Body of pancreas (tissue), 4 donors: ENCODE results near the gene CD4. TPM values are rescaled to one million over a fixed set of nuclear protein-coding genes. Genes with fewer than 3 reads are reported as not detected.

Experiments used
- ATAC-seq: fragments of 150-250 bp; one replicate; pipeline ENCODE4 v1.9.1; 2016
- DNase-seq, 4 donors: peaks; one replicate each; pipeline ENCODE4 v3.0.0-alpha.2; 2019
- H3K27ac ChIP-seq, 4 donors: fragments of 200-600 bp; sonication (generic); 1 replicate in 3 of 4; 2 replicates in 1 of 4; pipeline versions ENCODE4 v1.5.1 to v1.6.1; 2016 to 2019; ENCODE audit warnings: mild to moderate bottlenecking in 1 of 4, mixed read lengths in 1 of 4, moderate library complexity in 1 of 4
- H3K27me3 ChIP-seq, 2 donors: fragments of 200-600 bp; sonication (generic); one replicate each; pipeline ENCODE4 v1.6.0; 2016; ENCODE audit warnings: mild to moderate bottlenecking in 1 of 2
- H3K36me3 ChIP-seq, 2 donors: fragments of 200-600 bp; sonication (generic); replicated peaks in 1 of 2; 2 replicates each; pipeline ENCODE4 v1.5.1; 2016; ENCODE audit warnings: low read depth in 2 of 2; ENCODE audit not compliant: insufficient read depth in 1 of 2
- H3K4me1 ChIP-seq: fragments of 200-600 bp; sonication (generic); one replicate; pipeline ENCODE4 v1.6.0; 2016
- H3K4me3 ChIP-seq, 2 donors: fragments of 200-600 bp; sonication (generic); 1 replicate in 1 of 2; 2 replicates in 1 of 2; pipeline ENCODE4 v1.5.1; 2016 to 2019
- H3K9me3 ChIP-seq, 3 donors: fragments of 200-600 bp; sonication (generic); 1 replicate in 2 of 3; 2 replicates in 1 of 3; pipeline ENCODE4 v1.5.1; 2016
- POLR2A ChIP-seq, 3 donors: fragments of 450-650 bp; IDR thresholded peaks; one replicate each; pipeline ENCODE4 v1.6.1; 2016; ENCODE audit warnings: antibody characterized with exemption in 3 of 3, mild to moderate bottlenecking in 2 of 3
- WGBS, 2 donors: methylation state at CpG; one replicate each; pipeline ENCODE4 v1.1.5; 2017; 5-methylcytosine and 5-hydroxymethylcytosine counted together
- intact Hi-C: fragments of 100-400 bp; cut with DNase I; formaldehyde crosslinking; loops from one replicate; pipeline ENCODE4 v1.15.1; 2023
- total RNA-seq, 2 donors: library from RNA; depleted of rRNA; stranded (reverse); fragments of >200 nt; gene quantifications; one replicate each; pipeline ENCODE4 v1.1.0, GENCODE V29; 2016
- TF ChIP-seq, protein P1 (sequence below), 7 experiments: fragments of 450-650 bp in 4 of 7; fragments of 200-600 bp in 3 of 7; sonication (generic) in 3 of 7; IDR thresholded peaks; one replicate each; pipeline ENCODE4 v1.5.1; 2016 to 2019; ENCODE audit warnings: antibody characterized with exemption in 7 of 7

The CD4 gene
- total RNA-seq, 2 donors from 2014 or later, result 3.0 to 5.2 TPM

DNA sequence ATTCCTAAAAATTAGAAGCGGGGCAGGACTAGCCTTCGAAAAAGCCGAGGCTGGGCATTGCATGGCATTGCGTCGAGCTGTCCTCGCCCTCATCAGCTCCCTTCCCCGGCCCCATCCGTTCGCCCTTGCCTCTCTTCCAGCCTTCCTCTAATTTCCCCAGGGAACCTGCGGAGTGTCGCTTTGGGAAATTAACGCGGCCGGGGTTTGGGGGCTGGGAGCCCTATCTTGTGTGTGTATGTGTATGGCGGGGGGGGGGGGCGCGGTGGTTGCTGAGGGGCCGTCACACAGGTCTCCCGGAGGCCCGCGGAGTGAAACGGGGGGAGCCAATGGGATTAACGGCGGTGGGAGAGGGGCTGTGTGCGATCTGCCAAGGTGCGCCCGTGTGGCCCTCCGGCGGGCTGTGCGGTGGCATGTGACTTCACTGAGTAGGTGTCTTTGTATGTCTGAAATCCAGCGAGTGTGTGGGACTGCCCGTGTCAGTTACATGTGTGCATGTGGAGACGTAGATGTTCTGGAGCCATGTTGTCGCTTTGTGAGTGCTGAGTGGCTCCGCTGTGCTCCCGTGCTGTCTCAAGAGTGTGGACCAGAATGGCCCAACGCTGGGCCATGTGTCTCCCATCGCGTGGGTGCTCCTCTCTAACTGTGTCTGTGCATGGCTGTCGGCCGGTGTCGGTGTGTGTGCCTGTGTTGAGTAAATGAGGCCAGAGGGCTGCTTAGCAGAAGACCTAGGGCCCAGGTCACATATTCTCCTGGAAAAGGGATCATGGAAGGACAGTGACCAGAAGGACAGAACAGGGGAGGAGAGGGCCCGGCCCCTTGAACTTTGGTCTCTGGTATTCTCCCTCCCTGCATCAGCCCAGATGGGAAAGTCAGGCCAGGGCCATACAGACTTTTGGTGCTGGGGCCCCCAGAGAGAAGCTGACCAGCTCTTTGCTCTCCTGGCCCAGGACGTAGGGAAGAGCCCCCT lies 21.7 kb upstream of the CD4 start:
- DNase-seq (peak in 2 of 4 donors; percentile 40), ATAC-seq (no peak)
- TF ChIP-seq POLR2A (IDR thresholded peaks at IDR 0.05), result no peak
- TF ChIP-seq, protein P1, sequence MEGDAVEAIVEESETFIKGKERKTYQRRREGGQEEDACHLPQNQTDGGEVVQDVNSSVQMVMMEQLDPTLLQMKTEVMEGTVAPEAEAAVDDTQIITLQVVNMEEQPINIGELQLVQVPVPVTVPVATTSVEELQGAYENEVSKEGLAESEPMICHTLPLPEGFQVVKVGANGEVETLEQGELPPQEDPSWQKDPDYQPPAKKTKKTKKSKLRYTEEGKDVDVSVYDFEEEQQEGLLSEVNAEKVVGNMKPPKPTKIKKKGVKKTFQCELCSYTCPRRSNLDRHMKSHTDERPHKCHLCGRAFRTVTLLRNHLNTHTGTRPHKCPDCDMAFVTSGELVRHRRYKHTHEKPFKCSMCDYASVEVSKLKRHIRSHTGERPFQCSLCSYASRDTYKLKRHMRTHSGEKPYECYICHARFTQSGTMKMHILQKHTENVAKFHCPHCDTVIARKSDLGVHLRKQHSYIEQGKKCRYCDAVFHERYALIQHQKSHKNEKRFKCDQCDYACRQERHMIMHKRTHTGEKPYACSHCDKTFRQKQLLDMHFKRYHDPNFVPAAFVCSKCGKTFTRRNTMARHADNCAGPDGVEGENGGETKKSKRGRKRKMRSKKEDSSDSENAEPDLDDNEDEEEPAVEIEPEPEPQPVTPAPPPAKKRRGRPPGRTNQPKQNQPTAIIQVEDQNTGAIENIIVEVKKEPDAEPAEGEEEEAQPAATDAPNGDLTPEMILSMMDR (IDR thresholded peaks at IDR 0.05), result no peak
- no peaks in the 10 kb centered on the region for H3K27me3 ChIP-seq
- no peaks in the 10 kb centered on the region for H3K36me3 ChIP-seq
- H3K4me3 ChIP-seq, result peak overlapping the region; percentile 27 to 71
- H3K27ac ChIP-seq, result peak overlapping the region in 3 of 4 donors; percentile 78 to 95 (median 88)
- WGBS, 2 donors, result 26 to 32% methylated on average over 23 to 43 of the region's 44 CpGs
- H3K9me3 ChIP-seq, result no peaks in the 10 kb centered on the region
- intact Hi-C loops, result no loop called here
- peaks cover 48% of the 10 kb centered on the region for H3K4me1 ChIP-seq

DNA sequence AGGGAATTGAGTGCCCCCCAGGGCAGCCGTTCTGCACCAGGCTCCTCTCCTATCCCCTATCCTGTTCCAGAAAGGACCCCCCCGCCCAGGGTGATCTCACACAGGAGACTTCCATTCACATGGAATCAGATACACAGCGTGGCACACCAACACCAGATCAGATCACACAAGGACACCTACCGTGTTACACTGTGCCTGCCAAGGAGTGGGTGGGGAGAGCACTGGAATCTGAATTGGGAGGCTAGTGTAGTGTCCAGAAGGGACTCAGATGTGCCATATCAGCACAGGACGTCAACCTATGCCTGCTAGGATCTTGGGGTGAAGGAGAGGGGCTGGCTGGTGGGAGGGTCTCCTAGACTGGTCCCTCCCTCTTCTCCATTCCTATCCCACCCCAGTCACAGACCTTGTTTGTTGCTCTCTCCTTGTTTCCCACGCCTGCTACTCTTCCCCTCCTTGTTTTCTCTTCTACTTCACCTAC lies 20.9 kb upstream of the CD4 start:
- ATAC-seq, result no peak
- Histone ChIP-seq H3K9me3 (no peaks in the 10 kb centered on the region), H3K4me3 (no peak overlapping the region), H3K4me1 (peaks cover 41% of the 10 kb centered on the region), H3K36me3 (no peaks in the 10 kb centered on the region), H3K27me3 (no peaks in the 10 kb centered on the region), H3K27ac (no peak overlapping the region)
- TF ChIP-seq POLR2A (IDR thresholded peaks at IDR 0.05), result no peak
- TF ChIP-seq, protein P1 (IDR thresholded peaks at IDR 0.05), result no peak
- WGBS, 2 donors, result 57 to 58% methylated on average over 6 of the region's 6 CpGs
- DNase-seq, result no peak
- intact Hi-C loops, result no loop called here

DNA sequence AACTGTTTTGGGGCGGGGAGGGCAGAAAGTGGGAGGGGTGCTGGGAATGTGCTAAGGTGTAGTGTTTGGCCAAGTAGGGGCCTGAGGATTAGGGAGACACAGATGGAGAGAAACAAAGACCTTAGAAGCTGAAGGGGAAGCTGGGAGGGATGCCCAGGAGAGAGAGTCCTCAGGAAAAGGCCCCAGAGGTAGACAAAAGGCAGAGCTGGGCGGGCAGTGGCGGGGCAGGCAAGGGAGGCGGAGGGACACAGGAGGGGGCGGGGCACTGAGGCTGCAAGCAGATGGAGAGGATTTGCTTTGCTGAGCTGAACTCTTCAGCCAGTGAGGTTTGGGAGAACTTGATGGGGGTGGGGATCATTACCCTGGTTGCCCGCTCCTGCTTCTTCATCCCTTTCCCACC lies 20.3 kb upstream of the CD4 start:
- WGBS, 2 donors, result 79 to 84% methylated on average over 6 of the region's 6 CpGs
- TF ChIP-seq, protein P1 (IDR thresholded peaks at IDR 0.05), result no peak
- no peak for TF ChIP-seq POLR2A (IDR thresholded peaks at IDR 0.05)

DNA sequence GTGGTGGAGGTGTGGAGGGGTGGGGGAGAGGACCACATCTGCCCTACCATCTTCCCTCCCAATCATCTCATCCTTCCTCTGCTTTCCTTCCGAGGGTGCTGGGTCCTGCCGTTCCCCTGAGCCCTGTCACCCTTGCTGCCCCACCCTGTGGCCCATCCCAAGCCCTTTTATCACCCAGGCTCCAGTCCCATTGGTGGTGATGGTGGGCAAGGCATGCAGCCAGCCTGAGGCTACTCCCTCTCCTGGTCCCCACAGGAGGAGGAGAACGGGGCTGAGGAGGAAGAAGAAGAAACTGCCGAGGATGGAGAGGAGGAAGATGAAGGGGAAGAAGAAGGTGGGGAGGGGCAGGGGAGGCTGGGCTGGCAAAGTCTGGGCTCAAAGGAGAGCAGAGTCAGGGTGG lies 19.7 kb upstream of the CD4 start:
- no peak overlapping the region for H3K27ac ChIP-seq
- no peaks in the 10 kb centered on the region for H3K9me3 ChIP-seq
- H3K27me3 ChIP-seq, result no peaks in the 10 kb centered on the region
- DNase-seq, result no peak
- H3K4me3 ChIP-seq, result no peak overlapping the region
- TF ChIP-seq POLR2A (IDR thresholded peaks at IDR 0.05), result no peak
- TF ChIP-seq, protein P1 (IDR thresholded peaks at IDR 0.05), result no peak
- intact Hi-C loops, result no loop called here
- H3K36me3 ChIP-seq, result no peaks in the 10 kb centered on the region
- 76 to 80% methylated on average over 4 of the region's 4 CpGs for WGBS, 2 donors
- ATAC-seq, result no peak
- peaks cover 29% of the 10 kb centered on the region for H3K4me1 ChIP-seq

More for the DNA sequence above, 20.3 kb upstream of the CD4 start:
- H3K27me3 ChIP-seq, result no peaks in the 10 kb centered on the region
- H3K4me3 ChIP-seq, result no peak overlapping the region
- intact Hi-C loops, result no loop called here
- DNase-seq (peak in 3 of 4 donors; percentile 43 to 52 (median 49)), ATAC-seq (no peak)
- no peak overlapping the region for H3K27ac ChIP-seq
- H3K9me3 ChIP-seq, result no peaks in the 10 kb centered on the region
- peaks cover 36% of the 10 kb centered on the region for H3K4me1 ChIP-seq
- no peaks in the 10 kb centered on the region for H3K36me3 ChIP-seq
